ENCODE measurements around the gene RAB11FIP4. TPM values are rescaled to one million over a fixed set of nuclear protein-coding genes. Genes with fewer than 3 reads are reported as not detected.
A peak's percentile ranks its signal among the peaks of the same experiment; 100 is the strongest.

The RAB11FIP4 gene
- total and polyA plus RNA-seq, 2 experiments from 2014 or later: 8.8 to 23.4 TPM

DNA sequence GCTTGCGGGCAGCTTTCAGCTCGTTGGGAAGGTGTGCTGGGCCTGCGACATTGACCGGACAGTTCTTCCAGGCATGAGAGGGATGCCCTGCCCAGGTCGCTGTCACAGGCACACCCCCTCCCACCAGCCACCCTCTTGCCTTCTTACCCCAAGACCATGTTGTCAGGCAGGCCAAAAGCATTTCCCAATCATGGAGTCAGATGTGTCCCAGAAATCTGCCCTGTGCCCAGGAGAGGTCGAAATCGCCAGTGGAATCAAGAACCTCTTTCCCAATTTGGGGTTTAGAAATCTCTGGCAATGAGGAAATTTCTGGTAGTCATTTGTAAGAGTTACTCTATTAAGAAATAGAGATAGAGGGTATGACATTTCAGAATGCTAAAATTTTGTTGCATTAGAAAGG is 177.1 kb downstream of the RAB11FIP4 start:
- Histone ChIP-seq H3K4me3 (no peak overlapping the region), H3K36me3 (no peaks in the 10 kb centered on the region), H3K27me3 (no peaks in the 10 kb centered on the region), H3K4me1 (ENCODE audit: low read depth) (no peaks in the 10 kb centered on the region), H3K9me3 (ENCODE audit: low read depth) (no peaks in the 10 kb centered on the region), H3K27ac (no peak overlapping the region)
- TF ChIP-seq, protein P1, sequence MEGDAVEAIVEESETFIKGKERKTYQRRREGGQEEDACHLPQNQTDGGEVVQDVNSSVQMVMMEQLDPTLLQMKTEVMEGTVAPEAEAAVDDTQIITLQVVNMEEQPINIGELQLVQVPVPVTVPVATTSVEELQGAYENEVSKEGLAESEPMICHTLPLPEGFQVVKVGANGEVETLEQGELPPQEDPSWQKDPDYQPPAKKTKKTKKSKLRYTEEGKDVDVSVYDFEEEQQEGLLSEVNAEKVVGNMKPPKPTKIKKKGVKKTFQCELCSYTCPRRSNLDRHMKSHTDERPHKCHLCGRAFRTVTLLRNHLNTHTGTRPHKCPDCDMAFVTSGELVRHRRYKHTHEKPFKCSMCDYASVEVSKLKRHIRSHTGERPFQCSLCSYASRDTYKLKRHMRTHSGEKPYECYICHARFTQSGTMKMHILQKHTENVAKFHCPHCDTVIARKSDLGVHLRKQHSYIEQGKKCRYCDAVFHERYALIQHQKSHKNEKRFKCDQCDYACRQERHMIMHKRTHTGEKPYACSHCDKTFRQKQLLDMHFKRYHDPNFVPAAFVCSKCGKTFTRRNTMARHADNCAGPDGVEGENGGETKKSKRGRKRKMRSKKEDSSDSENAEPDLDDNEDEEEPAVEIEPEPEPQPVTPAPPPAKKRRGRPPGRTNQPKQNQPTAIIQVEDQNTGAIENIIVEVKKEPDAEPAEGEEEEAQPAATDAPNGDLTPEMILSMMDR (IDR thresholded peaks at IDR 0.05; ENCODE audit: low read depth, low read length): no peak
- peak in 1 of 2 donors; percentile 70 for DNase-seq (ENCODE audit: low read depth in 1 of 2, low spot score in 1 of 2)

DNA sequence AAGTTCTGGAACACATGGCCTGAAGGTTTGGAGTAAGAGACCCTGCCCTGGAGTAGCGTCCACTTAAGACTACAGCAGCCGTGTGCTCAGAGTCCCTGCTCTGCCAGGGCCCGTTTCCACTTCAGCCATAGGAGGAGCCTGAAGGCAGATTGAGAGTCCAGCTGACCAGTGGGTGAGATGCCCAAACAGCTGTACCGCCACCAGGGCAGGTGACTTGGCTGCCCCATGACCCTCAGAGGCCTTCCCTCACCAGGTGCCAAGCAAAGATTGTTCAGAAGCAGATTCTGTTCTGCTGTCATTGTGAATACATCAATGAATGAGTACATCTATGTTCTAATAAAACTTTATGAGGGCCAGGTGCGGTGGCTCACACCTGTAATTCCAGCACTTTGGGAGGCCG is 178.8 kb downstream of the RAB11FIP4 start:
- no peaks in the 10 kb centered on the region for H3K36me3 ChIP-seq
- no peaks in the 10 kb centered on the region for H3K9me3 ChIP-seq (ENCODE audit: low read depth)
- no peak overlapping the region for H3K4me3 ChIP-seq
- no peak overlapping the region for H3K27ac ChIP-seq
- TF ChIP-seq, protein P1 (IDR thresholded peaks at IDR 0.05; ENCODE audit: low read depth, low read length): no peak
- no peaks in the 10 kb centered on the region for H3K27me3 ChIP-seq
- H3K4me1 ChIP-seq (ENCODE audit: low read depth): no peaks in the 10 kb centered on the region
- no peak for DNase-seq (ENCODE audit: low read depth in 1 of 2, low spot score in 1 of 2)

GRCh38 chr17:31570951-31571892 is 179.7 kb downstream of the RAB11FIP4 start:
- peak in 1 of 2 donors; percentile 97 for DNase-seq (ENCODE audit: low read depth in 1 of 2, low spot score in 1 of 2)
- Histone ChIP-seq H3K4me3 (no peak overlapping the region), H3K9me3 (ENCODE audit: low read depth) (no peaks in the 10 kb centered on the region), H3K27me3 (no peaks in the 10 kb centered on the region), H3K4me1 (ENCODE audit: low read depth) (no peaks in the 10 kb centered on the region), H3K36me3 (no peaks in the 10 kb centered on the region), H3K27ac (no peak overlapping the region)
- TF ChIP-seq, protein P1 (IDR thresholded peaks at IDR 0.05; ENCODE audit: low read depth, low read length): no peak

- no peaks in the 10 kb centered on the region for H3K36me3 ChIP-seq
- H3K27me3 ChIP-seq: no peaks in the 10 kb centered on the region
- TF ChIP-seq, protein P1 (IDR thresholded peaks at IDR 0.05; ENCODE audit: low read depth, low read length): no peak
- no peaks in the 10 kb centered on the region for H3K9me3 ChIP-seq (ENCODE audit: low read depth)
- H3K27ac ChIP-seq: no peak overlapping the region
- no peak overlapping the region for H3K4me3 ChIP-seq
- no peaks in the 10 kb centered on the region for H3K4me1 ChIP-seq (ENCODE audit: low read depth)
- DNase-seq (ENCODE audit: low read depth in 1 of 2, low spot score in 1 of 2): no peak
Observed at GRCh38 chr17:31572341-31572740, 180.9 kb downstream of the RAB11FIP4 start.

DNA sequence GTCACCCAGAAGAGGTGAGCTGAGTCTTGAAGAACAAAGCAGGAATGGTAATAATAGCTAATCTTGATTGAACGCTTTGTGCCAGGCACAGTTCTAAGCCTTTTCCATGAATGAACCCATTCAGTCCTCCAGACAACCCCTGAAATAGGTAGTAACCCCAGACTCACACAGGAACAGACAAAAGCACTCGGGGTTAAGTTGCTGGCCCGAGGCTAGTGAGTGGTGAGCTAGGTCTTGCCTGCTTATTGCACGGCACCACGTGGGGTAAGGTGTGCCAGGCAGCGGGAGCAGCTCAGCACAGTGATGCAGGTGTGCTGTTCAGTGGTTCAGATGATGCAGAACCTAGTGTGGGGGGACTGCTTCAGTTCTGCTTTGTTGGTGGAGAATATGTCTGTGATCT is 181.6 kb downstream of the RAB11FIP4 start:
- Histone ChIP-seq H3K36me3 (no peaks in the 10 kb centered on the region), H3K27ac (no peak overlapping the region), H3K4me1 (ENCODE audit: low read depth) (no peaks in the 10 kb centered on the region), H3K27me3 (no peaks in the 10 kb centered on the region), H3K4me3 (no peak overlapping the region), H3K9me3 (ENCODE audit: low read depth) (no peaks in the 10 kb centered on the region)
- TF ChIP-seq, protein P1 (IDR thresholded peaks at IDR 0.05; ENCODE audit: low read depth, low read length): no peak
- DNase-seq (ENCODE audit: low read depth in 1 of 2, low spot score in 1 of 2): no peak

Measured in cardiac muscle cell (in vitro differentiated cells and primary cell).